DMS79 treated with DMSO at 0.1 percent for 48 hours (cell line): ENCODE measurements around the gene BTG3.
A peak's percentile ranks its signal among the peaks of the same experiment; 100 is the strongest.

Experiments
- DNase-seq: peaks from one replicate; lab custom pipeline; 2025; lab: John Stamatoyannopoulos, UW

Gene BTG3, protein sequence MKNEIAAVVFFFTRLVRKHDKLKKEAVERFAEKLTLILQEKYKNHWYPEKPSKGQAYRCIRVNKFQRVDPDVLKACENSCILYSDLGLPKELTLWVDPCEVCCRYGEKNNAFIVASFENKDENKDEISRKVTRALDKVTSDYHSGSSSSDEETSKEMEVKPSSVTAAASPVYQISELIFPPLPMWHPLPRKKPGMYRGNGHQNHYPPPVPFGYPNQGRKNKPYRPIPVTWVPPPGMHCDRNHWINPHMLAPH

DNA sequence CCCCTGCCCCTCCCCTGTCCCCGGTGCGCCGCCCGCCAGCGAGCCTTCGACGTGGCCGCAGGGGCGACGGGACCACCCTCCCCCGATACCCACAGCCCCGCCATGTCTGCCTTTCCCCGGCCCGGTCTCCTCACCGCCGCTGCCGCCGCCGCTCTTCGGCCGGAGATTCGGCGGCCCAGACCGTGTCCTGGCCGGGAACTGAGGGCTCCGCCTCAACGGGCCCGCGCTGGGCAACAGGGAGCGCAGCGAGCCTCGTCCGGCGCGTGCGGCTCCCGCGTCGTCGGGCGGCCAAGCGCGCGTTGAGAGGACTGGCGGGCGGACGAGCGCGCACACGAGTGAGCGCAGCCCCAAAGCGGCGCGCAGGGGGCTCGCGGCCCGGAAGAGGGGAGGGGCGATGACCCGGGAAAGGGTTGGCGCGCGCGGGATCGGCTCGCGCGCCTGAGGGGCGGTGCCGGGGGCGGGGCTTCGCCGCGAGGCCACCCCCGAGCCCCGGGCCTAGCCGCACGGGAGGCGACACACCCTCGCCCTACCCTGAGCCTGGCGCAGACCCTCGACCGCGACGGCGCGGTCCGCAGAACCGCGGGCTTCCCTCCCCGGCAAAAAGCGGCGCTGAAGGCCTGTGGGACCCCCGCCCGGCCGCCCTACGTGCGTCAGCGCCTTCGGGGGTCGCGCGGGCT, at the start of gene BTG3:
Gene BTG3 (minus strand): TSS at position 337 of the 677 bp plus-strand sequence. CDS start 3,757 bp downstream, outside the sequence.
- DNase-seq: peak; percentile 79

DNA sequence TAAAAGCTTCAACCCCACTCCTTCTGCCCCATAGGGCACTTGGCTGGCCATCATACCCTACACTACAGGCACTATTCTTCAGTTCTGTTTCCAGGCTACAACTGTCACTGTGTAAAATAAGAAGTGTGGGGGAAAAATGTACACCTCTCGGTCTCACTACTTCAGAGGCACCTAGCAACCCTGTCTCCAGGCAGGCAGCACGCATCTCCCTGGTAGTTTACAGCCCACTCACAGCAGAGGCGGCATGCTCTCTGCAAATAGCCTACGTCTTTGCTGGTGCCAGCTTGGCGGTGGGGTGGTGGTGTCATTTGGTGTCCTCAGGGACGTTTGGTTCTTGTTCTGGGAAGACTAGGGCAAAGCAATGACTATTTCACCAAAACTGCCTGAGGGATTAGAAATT, 48.2 kb upstream of the BTG3 start:
- DNase-seq: peak; percentile 50

GRCh38 chr21:17660452-17660851, 47.8 kb upstream of the BTG3 start:
- DNase-seq: no peak

DNA sequence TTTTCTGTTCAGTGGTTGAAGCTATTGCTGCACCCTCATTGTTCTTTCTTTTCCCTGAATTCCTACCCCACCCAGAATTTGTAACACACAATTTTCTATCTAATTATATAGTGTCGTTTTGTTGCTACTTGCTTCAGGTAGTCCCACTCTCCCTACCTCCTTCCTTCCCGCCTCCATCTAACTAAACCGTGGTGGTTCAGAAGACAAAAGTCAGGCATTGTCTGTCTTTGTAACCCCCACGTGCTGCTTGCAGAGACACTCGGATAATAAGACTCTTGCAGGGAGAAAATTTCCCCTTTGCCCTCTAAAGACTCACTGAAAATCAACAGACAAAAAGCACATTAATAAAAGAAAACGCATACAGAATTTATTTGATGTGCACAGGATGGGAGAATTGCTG, 46.2 kb upstream of the BTG3 start:
- DNase-seq: no peak

GRCh38 chr21:17651526-17651925, 38.8 kb upstream of the BTG3 start:
- DNase-seq: no peak

GRCh38 chr21:17650292-17650691, 37.6 kb upstream of the BTG3 start:
- no peak for DNase-seq

DNA sequence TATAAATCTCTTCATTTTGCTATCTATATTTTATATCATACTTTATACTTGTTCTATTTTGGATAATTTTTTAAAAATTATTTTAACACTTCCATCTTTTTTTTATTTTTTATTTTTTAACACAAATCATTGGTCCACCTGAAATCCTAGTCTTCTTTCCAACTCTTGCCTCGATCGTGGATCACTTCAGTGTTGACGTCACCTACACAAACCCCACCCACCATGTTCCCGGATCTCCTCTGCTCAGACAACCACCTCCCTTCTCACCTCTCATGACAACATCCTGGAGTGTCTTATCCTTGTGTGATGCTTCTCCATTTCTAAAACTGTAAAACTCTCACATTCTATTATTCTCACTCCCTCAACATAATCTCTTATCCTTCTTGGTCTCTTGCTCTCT, 34.1 kb upstream of the BTG3 start:
- DNase-seq: no peak

DNA sequence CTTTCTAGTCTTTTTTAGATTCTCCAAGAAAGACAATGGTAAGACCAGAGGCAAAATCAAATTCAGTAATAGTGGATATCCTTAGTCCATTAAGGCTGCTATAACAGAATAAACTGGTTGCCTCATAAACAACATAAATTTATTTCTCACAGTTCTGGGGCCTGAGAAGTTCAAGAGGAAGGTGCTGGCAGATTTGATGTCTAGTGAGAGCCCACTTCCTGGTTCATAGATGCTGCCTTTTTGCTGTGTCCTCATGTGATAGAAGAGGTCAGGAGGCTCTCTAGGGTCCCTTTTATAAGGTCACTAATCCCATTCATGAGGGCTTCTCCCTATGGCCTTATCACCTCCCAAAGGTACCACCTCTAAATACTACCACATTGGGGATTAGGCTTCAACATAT, 31.5 kb upstream of the BTG3 start:
- no peak for DNase-seq

GRCh38 chr21:17640821-17641220, 28.1 kb upstream of the BTG3 start:
- DNase-seq: no peak

- DNase-seq: no peak
Measured at GRCh38 chr21:17636711-17637110, 24.0 kb upstream of the BTG3 start.

DNA sequence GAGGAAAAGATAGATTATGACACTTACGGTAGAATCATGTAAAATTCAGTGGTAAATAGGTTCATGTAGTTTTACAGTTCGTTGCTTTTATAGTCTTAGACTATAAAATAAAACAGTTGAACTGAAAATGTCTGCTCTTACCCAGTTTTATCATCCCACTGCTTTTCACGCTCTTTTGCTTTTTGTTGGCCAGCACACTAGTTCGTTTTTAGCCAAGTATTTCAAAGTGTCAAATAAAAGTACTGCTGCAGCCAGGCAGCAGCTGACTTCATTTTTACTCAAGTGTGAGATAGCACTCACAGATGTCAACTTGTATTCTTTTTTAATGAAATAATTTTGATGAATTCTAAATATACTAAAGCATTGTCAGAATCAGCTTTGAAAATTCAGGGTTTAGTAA, 18.5 kb upstream of the BTG3 start:
- DNase-seq: peak; percentile 79

GRCh38 chr21:17622018-17622417, 9.3 kb upstream of the BTG3 start:
- no peak for DNase-seq

DNA sequence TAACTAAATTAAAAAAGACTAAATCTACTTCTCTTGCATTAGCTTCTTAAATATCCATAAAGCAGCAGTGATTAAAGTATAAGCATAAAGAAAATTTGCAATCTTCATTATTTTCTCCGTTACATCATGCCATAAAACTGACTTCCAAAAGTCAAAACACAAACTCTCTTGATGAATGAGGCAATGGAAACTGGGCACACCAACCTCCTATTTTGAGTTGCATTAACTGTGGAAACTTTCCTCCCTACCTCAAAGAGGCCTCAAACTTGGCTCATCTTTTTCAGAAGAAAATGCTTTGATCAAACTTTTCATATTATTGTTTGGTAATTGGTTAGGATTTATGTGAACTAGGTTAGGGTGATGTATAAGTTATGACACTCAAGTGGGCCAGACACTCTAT, 4.1 kb upstream of the BTG3 start:
- no peak for DNase-seq

DNA sequence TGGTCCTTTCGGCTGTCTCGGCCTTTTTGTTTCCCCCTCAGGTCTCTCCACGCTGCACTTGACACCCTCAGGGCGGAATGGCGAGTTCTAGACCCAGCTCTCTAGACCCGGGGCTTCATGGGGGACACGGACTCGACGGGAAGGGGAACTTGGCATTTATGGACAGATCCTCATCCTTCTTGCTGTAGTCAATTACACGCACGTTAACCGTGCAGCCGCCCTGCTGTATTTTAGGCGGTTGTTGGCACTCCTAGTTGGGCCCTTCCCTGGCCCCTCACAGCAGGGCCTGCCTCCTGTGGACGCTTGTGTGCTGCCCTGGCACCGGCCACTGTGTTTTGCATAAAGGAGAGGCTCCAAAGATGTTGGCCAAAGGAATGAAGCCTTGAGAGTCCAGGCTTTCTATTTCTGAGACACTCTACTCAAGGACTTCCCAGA, 558 bp upstream of the BTG3 start:
- peak; percentile 87 for DNase-seq

DNA sequence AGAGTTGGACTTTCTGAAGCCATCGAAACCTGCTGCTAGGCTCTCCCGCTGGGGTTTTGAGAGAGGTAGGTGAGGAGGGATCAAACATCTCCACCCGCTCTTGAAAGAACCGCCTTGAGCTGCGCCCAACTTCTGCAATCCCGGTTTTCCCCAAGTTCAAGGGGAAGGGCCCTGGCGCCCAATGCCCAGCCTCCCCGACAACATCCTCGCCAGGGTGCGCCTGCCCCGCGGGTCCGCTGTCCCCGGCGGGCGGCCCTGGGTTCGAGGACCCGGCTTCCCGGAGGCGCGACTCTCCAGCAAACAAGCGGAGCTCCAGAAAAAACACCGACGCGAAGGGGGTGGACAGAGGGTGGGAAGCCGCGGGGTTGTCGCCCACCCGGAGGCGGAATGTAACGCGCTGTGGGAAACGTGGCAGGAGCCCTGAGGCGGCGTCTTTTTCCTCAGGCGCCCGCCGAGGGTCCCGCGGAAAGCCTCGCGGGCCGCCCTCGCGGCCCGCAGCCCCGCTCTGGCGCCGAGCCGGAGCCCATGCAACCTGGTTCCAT, 607 bp downstream of the BTG3 start:
- no peak for DNase-seq

DNA sequence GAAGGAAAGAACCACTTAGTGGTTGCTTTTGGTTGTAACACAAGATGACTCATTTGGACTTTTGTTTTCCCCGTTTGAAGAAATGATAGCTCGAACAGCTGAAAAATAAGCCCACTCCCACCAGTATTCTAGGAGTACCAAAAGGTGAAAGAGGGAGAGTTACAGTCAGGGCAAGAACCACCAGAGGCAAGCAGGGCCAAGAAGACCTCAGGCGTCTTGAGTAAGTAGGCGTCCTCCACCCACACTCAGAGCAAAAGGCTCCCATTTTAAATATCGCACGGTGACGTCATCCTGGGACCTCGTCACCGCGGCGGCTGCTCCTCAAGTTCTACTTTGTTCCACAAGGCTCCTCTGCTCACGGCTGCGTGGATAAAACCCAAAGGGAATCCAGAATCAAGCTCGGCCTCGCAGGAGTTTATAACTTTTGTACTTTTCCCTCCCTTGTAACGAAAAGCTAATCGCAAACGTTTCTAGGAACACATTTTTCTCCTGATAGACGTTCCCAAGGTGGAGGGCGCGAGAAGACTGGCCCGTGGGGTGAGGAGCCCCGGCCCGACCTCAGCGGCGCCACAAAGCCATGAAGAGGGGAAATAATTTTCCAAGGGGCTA, 1.2 kb downstream of the BTG3 start:
- peak; percentile 79 for DNase-seq

- peak; percentile 29 for DNase-seq
Measured at GRCh38 chr21:17610911-17611310, 1.8 kb downstream of the BTG3 start.

DNA sequence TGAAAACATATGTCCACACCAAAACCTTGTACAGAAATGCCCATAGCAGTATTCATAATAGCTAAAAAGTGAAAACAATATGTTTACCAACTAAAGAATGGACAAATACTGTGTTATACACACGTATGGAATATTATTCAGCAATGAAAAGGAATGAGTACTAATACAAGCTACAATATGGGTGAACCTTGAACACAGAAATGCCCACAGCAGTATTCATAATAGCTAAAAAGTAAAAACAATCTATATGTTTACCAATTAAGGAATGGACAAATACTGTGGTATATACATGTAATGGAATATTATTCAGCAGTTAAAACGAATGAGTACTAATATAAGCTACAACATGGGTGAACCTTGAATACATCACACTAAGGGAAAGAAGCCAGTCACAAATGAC, 3.0 kb downstream of the BTG3 start:
- DNase-seq: no peak

GRCh38 chr21:17607684-17608083, 5.0 kb downstream of the BTG3 start:
- DNase-seq: peak; percentile 8

- no peak for DNase-seq
Measured at GRCh38 chr21:17602874-17603273, 9.8 kb downstream of the BTG3 start.

DNA sequence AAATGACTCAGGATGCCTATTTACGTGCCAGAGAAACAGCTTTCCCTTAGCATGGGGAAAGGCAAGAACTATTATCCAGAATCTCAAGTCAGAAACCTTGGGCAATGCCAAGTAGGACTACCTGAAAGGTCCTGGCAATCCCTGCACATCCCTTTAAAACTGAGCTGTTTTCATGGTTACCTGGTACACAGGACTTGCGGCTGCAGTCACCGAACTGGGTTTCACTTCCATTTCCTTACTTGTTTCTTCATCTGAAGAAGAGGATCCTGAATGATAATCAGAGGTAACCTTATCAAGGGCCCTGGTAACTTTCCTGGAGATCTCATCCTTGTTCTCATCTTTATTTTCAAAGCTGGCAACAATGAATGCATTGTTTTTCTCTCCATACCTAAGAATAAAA, 14.3 kb downstream of the BTG3 start:
- DNase-seq: no peak

- DNase-seq: no peak
Measured at GRCh38 chr21:17597680-17598079, 15.0 kb downstream of the BTG3 start.

DNA sequence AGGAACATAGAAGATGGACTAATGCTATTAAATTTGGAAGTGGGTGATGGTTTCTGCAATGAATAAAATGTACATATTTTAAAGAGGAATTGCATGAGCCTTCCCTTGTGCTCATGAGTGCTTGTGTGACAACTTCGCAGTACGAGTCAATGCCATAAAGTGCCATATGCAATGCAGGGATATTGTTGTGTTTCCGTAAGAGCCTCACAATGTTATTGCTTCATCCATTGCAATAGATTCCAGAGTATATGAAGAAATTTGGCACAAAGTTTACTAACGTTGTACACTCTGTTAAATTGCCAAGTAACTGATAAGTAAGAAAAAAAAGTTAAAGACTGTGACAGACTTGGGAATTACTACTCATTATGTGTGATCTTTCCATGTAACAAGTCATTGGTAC, 22.3 kb downstream of the BTG3 start:
- no peak for DNase-seq
